ENCODE results near the gene TMEM258.

GRCh38 chr11:61753672-61754071 is 38.7 kb downstream of the TMEM258 start:
- TF ChIP-seq CTCF (IDR thresholded peaks at IDR 0.05) (no peak), POLR2A (IDR thresholded peaks at IDR 0.05) (no peak)
